GM15510 (cell line): Measurements from ENCODE around the gene LLGL2.

ENCODE experiments used
- POLR2A ChIP-seq: IDR thresholded peaks from 3 replicates; pipeline ENCODE4 v1.6.1; 2011; ENCODE audit warnings: borderline replicate concordance; ENCODE audit not compliant: insufficient read length; ENCODE audit errors: extremely low read depth

LLGL2 gene

DNA sequence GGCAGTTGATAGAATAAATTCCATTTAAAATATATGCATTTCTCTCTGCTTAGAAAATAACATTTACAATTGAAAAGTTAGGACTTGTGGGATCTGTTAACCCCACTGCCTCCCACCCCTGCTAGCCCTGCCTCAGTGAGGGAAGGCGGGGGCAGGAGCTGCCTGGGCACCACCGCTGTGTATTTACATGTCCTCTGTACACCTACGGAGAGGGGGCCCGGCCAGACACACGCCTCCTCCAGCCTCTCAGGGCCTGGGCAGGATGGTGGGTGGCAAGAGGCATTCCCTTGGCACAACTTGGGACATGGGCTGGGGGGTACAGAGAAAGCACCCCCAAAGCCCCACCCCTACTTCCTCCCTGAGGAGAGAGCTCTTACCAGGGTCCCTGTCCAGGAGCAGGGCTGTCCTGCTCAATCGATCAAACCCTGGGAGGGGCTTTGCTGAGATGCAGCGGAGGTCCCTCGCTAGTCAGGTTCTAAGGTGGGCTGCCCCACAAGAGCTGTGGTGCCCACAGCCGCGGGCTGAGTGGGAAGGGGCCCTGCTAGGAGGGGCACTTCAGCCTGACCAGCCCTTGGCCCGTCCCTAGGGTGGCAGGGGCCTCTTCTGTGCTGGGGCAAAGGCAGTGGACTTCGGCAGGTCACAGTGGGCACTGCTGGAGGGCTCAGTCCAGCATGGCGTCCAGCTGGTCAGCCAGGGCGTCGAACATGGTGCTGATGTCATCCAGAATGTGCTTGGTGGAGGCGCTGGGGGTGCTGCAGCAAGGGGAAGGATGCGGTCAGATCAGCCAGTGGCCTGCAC is 24.9 kb upstream of the LLGL2 start:
- TF ChIP-seq POLR2A = no peak

DNA sequence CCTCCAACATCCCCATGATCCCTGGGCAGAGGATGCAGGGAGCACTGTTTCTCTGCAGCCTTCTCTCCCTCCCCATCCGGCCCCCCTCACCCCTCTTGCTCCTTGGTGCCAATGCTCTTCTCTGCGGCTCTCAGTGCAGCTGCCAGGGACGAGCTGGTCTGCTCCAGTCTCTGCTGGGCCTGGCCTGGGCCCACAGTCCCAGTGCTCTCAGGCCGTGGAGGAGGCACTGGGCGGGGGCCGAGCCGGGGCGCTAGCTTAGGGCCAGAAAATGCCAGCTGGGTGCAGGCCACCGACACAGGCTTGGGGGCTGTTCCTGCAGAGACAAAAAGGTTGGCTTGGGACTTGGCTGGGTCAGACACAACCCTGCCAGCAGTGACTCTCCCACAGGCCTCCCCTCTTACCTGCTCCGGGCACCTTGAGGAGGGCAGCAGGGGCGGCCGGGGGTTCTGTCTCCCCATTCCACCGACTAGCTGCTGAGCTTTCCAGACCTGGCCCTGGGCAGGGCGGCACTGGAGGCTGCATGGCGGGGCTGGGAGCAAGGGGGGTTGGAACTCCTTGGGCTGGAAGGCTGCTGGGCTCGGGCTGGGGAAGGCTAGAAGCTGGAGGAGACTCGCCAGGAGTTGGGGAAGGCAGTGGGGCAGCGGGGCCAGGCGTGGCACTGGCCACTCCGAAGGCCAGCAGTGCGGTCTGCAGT is 24.0 kb upstream of the LLGL2 start:
- TF ChIP-seq POLR2A = no peak

DNA sequence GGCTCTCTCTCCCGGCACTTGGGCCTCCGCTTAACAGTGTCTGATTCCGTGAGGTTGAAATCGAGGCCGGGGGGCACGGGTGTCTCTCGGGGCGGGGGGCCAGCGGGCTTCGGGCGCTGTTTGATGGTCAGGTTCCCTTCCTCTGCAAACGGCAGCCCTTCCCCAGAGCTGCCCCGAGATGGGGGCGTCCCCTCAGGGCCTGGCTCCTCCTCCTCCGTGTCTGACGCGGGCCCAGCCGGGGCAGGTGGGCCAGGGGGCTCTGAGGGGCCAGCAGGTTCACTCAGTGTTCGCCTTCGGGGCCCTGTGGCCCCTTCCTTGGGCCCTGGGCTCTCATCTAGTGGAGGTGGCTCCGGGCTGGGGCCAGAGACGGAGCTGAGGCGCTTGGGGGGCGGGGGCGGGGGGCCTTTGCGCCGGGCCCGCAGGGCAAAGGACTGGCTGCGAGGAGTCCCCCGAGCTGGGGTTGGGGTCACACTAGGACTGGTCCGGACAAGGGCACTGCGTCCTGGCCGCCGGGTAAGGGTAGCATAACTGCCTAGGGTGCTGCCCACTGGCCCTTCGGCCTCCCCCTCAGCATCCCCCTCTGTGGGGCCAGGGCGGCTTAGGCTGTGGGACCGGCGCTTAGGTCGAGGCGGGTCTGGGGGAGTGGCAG is 23.3 kb upstream of the LLGL2 start:
- no peak for TF ChIP-seq POLR2A

DNA sequence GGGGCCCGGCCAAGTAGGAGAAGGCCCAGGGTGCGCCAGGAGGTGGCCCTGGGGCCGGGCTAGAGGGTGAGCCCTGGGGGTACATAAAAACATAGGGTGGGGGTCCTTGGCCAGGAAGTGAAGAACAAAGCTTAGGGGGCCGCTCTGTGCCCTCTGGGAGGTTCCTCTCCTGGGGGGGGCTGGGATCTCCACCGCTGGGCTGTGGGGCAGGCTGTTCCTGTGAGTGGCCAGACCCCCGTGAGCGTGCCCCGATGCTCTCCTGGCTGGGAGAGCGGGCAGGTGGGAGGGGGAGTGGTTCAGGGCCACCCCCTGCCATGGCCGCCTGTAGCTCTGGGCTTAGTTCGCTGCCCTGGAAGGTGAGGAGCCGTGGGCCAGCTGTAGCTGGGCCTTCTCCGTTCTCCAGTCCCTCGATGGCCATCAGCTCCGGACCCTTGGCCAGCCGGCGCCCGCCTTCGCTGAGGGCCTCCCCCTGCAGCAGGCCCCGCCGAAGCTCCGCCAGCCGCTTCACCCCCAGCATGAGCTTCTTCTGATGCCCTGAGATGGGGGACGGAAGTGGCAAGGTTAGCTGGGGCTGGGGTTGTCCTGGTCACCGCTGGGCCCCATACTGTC is 22.7 kb upstream of the LLGL2 start:
- TF ChIP-seq POLR2A = no peak

DNA sequence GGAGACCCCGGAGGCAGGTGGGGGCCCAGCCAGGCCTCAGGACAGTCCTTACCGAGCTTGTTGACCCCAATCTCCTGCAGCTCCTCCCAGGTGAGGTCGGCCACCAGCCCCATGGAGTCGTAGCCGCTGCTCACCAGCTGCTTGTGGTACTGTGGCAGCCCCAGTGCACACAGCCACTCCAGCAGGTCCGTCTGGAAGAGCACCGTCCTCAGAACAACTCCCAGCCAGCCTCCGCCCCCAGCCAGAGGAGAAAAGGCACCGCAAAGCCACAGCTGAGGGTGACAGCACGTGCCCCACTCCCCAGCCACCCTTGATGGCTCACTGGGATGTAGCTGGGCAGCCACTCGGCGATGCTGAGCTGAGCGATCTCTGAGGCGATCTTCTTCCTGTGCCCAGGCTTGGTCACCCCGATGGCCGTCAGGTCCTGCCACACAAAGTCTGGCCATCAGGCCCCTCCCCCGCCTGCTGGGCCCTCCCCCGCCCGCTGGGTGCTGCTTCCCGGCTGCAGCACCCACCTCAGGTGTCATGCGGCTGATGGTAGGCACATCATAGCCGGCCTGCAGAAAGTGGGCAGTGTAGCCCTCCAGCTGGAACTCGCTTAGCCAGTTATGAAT is 22.1 kb upstream of the LLGL2 start:
- no peak for TF ChIP-seq POLR2A

DNA sequence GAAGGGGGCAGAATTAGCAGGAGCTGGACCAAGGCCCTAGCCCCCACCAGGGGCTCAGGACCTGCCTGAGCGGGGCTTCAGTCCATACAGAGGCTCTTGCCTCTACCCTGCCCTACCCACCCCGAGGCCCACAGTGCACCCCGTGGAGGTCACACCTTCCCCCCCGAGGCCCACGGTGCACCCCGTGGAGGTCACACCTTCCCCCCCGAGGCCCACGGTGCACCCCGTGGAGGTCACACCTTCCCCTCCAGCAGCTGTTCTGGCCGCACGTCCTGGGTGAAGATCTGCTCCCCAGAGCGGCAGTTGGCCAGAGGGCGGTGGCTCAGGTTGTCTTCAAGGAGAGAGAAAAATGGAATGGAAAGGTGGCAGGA is 21.5 kb upstream of the LLGL2 start:
- no peak for TF ChIP-seq POLR2A

DNA sequence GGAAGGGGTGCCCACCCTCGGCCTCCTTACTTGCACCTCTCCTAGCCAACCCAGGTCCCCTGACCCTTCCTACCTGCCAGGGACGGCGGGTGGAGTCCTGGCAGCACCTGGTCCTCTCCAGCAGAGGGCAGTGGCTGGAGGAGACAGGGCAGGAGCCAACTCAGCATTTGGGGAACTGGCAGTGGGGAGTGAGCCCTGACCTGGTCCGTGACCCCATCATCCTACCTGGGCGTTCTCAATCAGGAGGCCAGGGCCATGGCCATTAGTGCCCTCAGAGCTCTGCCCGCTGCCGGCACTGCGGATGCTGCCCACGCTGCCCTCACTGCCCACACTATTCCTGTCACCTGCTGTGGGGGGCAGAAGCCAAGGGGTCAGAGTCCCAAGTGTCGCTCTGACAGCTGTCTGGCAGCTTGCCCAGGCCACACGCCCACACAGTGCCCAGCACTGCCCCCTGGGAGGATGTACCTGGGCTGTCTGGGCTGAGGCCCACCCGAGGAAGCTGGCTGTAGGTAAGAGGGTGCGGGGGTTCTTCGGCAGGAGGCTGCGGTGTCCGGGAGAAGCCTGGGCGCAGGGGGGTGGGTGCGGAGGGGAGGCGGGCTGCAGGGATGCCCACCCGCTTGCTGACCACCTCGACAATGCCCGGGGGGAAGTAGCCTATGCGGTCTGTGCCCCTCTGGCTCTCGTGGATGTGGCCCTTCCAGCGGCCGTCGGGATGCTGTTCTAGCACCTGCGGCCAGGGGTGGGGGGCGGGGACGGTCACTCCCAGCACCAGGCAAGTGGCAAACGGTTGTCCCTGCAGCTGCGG is 20.9 kb upstream of the LLGL2 start:
- no peak for TF ChIP-seq POLR2A

DNA sequence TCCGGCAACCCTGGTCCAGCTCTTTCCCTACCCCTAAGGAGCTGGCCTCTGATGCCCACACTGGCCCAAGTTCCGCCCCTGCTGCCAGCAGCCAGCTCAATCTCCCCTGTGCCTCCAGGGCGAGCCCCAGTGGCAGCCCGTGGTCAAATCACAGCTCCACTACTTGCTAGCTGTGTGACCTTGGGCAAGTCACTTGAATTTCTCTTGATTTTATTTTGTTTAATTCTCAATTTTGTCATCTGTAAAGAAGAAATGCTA is 20.4 kb upstream of the LLGL2 start:
- TF ChIP-seq POLR2A = no peak

DNA sequence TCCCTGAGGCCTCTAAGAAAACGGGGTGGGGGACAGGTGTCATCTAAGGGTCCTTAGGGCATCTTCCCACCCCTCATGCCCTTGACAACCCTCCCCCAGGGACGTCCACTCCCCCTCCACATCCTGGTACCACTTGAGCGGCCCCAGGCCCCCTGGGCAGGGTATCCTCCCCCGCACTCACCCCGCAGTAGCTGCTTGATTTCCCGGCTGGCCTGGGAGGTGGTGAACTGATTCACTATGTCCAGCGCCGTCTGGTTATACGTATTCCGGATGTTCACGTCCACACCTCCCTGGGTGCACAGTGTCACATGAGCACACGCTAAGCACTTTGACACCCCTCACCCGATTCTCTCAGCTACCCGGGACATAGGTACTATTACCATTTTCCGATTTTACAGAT is 19.9 kb upstream of the LLGL2 start:
- TF ChIP-seq POLR2A = no peak

DNA sequence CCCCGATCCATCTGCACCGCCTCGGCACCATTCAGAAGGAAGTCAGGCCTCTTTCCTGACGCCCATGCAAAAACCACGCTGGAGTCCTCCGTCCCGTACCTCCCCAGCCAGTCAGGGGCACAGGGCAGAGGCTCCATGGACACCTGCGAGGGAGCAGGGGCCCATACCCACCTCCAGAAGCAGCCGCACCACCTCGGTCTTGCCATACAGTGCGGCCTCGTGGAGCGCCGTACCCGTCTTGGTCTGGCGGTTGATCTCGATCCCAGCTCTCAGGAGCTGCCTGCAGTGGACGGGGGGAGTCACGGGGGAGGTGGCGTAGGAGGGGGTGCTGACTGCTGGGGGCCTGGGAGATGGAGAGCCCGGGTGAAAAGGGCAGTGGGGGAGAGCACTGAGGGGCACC is 19.4 kb upstream of the LLGL2 start:
- no peak for TF ChIP-seq POLR2A

DNA sequence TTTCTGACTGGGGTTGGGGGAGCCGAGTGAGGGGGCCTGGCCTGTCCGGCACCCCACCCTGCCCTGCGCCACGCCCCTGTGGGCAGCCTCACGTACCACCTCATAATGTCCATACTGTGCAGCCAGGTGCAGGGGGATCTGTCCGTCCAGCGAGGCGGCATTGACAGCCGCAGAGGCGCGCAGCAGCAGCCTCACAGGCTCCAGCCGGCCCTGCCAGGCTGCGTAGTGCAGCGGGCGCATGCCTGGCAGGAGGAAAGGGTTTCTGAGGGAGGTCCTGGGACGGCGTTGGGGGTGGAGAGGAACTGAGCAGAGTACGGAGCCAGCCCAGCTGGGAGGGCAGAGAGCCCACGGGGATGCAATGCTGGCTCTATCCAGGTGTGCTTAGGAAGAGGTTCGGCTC is 18.6 kb upstream of the LLGL2 start:
- no peak for TF ChIP-seq POLR2A

DNA sequence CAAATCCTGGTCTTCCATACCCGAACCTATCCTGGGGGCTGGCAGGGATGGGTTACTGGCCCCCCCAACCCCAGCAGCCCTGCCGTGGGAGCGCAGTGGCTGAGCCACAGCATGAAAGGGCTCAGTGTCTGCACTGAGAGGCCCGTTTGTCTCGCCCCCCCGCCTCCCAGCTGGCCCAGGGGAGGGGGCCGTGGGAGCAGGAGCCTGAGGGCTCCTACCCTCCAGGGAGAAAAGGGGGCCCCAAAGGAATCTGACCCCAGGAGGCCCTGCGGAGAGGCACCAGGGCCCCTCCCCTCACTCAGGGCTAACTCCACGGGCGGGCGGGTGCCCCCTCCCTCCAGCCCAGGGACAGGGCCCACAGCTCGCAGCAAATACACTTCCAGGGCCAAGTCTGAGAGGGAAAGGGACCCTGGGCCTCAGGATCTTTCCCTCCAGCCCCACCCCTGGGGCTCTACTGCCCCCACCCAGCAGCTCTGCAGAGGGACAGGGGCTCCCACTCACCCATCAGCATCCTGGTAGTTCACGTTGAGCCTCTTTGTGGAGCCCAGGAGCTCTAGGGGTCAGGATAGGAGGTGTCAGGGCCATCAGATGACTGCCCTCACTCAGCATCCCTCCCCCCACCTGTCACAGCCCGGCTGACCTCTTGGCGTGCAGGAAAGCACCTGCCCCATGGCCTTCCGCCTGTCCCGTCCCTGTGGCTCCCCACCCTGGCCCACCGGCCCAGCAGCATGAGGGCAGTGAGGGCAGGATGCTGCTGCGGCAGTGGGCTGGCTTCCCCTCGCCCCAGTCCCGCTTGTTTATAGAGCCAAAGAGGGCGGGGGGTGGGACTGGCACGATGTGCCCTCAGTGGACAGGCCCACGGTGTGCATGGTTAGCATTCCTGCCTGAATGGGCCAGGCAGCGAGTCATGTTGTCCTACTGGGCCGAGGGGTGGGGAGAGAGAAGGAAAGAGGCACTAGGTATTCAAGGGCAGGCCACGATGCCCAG is 17.5 kb upstream of the LLGL2 start:
- TF ChIP-seq POLR2A = no peak

DNA sequence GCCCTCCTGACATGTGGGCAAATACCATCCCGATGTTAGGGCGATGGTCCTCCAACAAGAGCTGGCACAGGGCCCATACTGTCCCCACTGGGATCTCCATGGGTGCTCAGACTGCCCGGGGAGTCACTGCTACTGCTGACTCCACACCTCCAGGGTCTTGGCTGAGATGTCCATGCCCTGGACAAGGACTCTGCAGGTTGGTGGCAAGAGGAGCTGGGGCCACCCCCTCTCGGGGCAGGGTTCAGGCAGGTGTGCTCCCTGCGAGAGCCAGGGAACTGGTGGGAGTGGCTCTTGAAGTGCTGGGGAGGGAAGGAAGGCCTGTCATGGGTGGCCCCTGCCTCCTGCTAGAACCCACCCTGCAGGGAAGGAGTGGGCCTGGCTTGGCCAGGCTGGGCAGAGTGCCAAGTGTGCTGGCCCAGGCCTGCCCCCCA is 16.6 kb upstream of the LLGL2 start:
- TF ChIP-seq POLR2A = no peak
